Spleen (tissue), 7 donors: ENCODE measurements around the gene RAB40B.

Experiments
- POLR2A ChIP-seq, 3 donors: fragments of 450-650 bp; IDR thresholded peaks; one replicate each; pipeline ENCODE4 v1.5.1; 2017; ENCODE audit warnings: antibody characterized with exemption in 3 of 3, mild to moderate bottlenecking in 1 of 3
- POLR2AphosphoS5 ChIP-seq, 3 donors: sonication (generic); formaldehyde crosslinking; IDR thresholded peaks; one replicate each; pipeline ENCODE4 v1.5.1; 2017; ENCODE audit warnings: antibody characterized with exemption in 3 of 3
- TF ChIP-seq, protein P1 (sequence below), 11 experiments: fragments of 200-600 bp in 7 of 11; fragments of 450-650 bp in 4 of 11; sonication (generic) in 4 of 11; IDR thresholded peaks in 8 of 11; conservative IDR thresholded peaks in 3 of 11; 1 replicate in 7 of 11; 2 replicates in 4 of 11; pipeline versions ENCODE4 v1.4.0 to v1.8.0; 2016 to 2021; ENCODE audit warnings: antibody characterized with exemption in 11 of 11, inconsistent platforms in 4 of 11, mild to moderate bottlenecking in 1 of 11
- donor health status: DM: no; HTN: no; CAD: no; lungs with moderate emphysema.
- donor health status: DM: no; HTN: no; CAD: no.
- donor health status: DM: no; HTN: no; CAD: no.

DNA sequence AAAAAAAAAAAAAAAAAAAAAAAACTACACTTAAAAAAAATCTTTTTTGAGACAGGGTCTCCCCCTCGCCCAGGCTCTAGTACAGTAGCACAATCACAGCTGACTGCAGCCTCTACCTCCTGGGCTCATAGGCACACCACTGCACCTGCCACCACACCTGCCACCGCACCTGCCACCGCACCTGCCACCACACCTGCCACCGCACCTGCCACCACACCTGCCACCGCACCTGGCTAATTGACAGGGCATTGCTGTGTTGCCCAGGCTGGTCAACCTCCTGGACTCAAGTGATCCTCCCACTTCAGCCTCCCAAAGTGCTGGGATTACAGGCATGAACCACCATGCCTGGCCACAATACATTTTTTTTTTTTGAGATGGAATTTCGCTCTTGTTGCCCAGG, 32.6 kb downstream of the RAB40B start:
- TF ChIP-seq POLR2A (IDR thresholded peaks at IDR 0.05) (no peak), POLR2AphosphoS5 (IDR thresholded peaks at IDR 0.05) (no peak)
- TF ChIP-seq, protein P1, sequence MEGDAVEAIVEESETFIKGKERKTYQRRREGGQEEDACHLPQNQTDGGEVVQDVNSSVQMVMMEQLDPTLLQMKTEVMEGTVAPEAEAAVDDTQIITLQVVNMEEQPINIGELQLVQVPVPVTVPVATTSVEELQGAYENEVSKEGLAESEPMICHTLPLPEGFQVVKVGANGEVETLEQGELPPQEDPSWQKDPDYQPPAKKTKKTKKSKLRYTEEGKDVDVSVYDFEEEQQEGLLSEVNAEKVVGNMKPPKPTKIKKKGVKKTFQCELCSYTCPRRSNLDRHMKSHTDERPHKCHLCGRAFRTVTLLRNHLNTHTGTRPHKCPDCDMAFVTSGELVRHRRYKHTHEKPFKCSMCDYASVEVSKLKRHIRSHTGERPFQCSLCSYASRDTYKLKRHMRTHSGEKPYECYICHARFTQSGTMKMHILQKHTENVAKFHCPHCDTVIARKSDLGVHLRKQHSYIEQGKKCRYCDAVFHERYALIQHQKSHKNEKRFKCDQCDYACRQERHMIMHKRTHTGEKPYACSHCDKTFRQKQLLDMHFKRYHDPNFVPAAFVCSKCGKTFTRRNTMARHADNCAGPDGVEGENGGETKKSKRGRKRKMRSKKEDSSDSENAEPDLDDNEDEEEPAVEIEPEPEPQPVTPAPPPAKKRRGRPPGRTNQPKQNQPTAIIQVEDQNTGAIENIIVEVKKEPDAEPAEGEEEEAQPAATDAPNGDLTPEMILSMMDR (IDR thresholded peaks at IDR 0.05 in 8 of 11, conservative IDR thresholded peaks at IDR 0.05 in 3 of 11) = no peak
